ENCODE measurements around the gene ZBTB25. TPM values are rescaled to one million over a fixed set of nuclear protein-coding genes. Genes with fewer than 3 reads are reported as not detected.

ZBTB25 gene
- total and polyA plus RNA-seq, 3 donors from 2014 or later: 13.3 to 21.3 (median 20.6) TPM

DNA sequence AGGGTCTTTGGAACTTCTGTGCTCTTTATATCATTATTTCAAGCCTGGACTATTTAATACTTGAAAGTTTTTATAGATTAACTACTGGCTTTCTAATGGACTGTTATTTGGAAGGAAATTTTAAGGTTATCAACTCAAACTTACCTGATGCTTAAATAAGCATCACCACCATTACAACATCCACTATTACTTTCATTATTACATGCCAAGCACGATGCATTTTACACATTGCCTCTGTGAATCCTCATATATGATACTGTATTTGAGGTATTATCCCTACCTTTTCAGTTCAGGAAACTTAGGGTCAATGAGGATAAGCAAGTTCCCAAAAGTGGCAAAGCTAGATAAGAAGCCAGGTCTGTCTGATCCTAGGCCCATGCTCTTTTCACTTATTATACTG is 13.3 kb upstream of the ZBTB25 start:
- Histone ChIP-seq H3K4me3 (no peak overlapping the region), H3K4me1 (no peaks in the 10 kb centered on the region), H3K27ac (no peak overlapping the region), H3K36me3 (ENCODE audit: low read depth, missing control alignments) (no peaks in the 10 kb centered on the region), H3K9me3 (no peaks in the 10 kb centered on the region), H3K27me3 (no peaks in the 10 kb centered on the region)
- TF ChIP-seq POLR2A (IDR thresholded peaks at IDR 0.05) (no peak), CTCF (IDR thresholded peaks at IDR 0.05) (no peak)
- DNase-seq: no peak
- 77 to 85% methylated on average over 1 of the region's 1 CpG for WGBS, 2 donors
- intact Hi-C loops (cut with DNase I; ENCODE audit: low total_unique reads): no loop called here

- no peak overlapping the region for H3K4me3 ChIP-seq
- no peak overlapping the region for H3K27ac ChIP-seq
- no peak for DNase-seq
- no peaks in the 10 kb centered on the region for H3K36me3 ChIP-seq (ENCODE audit: low read depth, missing control alignments)
- H3K9me3 ChIP-seq: no peaks in the 10 kb centered on the region
- TF ChIP-seq CTCF (IDR thresholded peaks at IDR 0.05) (no peak), POLR2A (IDR thresholded peaks at IDR 0.05) (no peak)
- intact Hi-C loops (cut with DNase I; ENCODE audit: low total_unique reads): no loop called here
- 18 to 44% methylated on average over 1 of the region's 1 CpG for WGBS, 2 donors
- peaks cover 12% of the 10 kb centered on the region for H3K4me1 ChIP-seq
- H3K27me3 ChIP-seq: no peaks in the 10 kb centered on the region
These were observed 11.4 kb upstream of the ZBTB25 start for GRCh38 chr14:64515053-64515452.

GRCh38 chr14:64513271-64513670 is 9.6 kb upstream of the ZBTB25 start:
- Histone ChIP-seq H3K4me1 (peaks cover 13% of the 10 kb centered on the region), H3K9me3 (no peaks in the 10 kb centered on the region), H3K4me3 (no peak overlapping the region), H3K27me3 (no peaks in the 10 kb centered on the region), H3K27ac (no peak overlapping the region), H3K36me3 (ENCODE audit: low read depth, missing control alignments) (no peaks in the 10 kb centered on the region)
- WGBS, 2 donors: 91 to 94% methylated on average over 2 of the region's 2 CpGs
- DNase-seq: no peak
- TF ChIP-seq CTCF (IDR thresholded peaks at IDR 0.05) (no peak), POLR2A (IDR thresholded peaks at IDR 0.05) (no peak)
- intact Hi-C loops (cut with DNase I; ENCODE audit: low total_unique reads): no loop called here

- intact Hi-C loops (cut with DNase I; ENCODE audit: low total_unique reads): no loop called here
- 26 to 31% methylated on average over 4 of the region's 4 CpGs for WGBS, 2 donors
- peak overlapping the region in 1 of 2 donors; percentile 1 for H3K27ac ChIP-seq
These were observed 7.4 kb upstream of the ZBTB25 start for GRCh38 chr14:64510825-64511671.

More at GRCh38 chr14:64510825-64511671, 7.4 kb upstream of the ZBTB25 start:
- Histone ChIP-seq H3K9me3 (no peaks in the 10 kb centered on the region), H3K27me3 (no peaks in the 10 kb centered on the region), H3K36me3 (ENCODE audit: low read depth, missing control alignments) (no peaks in the 10 kb centered on the region), H3K4me3 (no peak overlapping the region), H3K4me1 (peaks cover 29% of the 10 kb centered on the region)
- TF ChIP-seq POLR2A (IDR thresholded peaks at IDR 0.05) (no peak), CTCF (IDR thresholded peaks at IDR 0.05) (peak; percentile 80 to 90 (median 84))
- DNase-seq: peak; percentile 89
